HEK293 (cell line): ENCODE measurements around the gene DDN.

Experiments
- GLI2 ChIP-seq: fragments of 450-650 bp; formaldehyde crosslinking; IDR thresholded peaks from 2 replicates; pipeline ENCODE4; 2017; ENCODE audit warnings: missing biosample characterization, missing genetic modification characterization, low read depth, borderline replicate concordance
- GLIS2 ChIP-seq: fragments of 450-650 bp; formaldehyde crosslinking; IDR thresholded peaks from 2 replicates; pipeline ENCODE4 v1.5.1; 2016; ENCODE audit warnings: missing biosample characterization, missing genetic modification characterization
- ZBTB1 ChIP-seq: fragments of 450-650 bp; formaldehyde crosslinking; IDR thresholded peaks from 2 replicates; pipeline ENCODE4 v1.5.1; 2016; ENCODE audit warnings: missing biosample characterization, missing genetic modification characterization
- ZBTB8A ChIP-seq: fragments of 450-650 bp; formaldehyde crosslinking; IDR thresholded peaks from 2 replicates; pipeline ENCODE4 v1.5.1; 2016; ENCODE audit warnings: missing biosample characterization, missing genetic modification characterization
- ZNF670 ChIP-seq: fragments of 450-650 bp; formaldehyde crosslinking; IDR thresholded peaks from 2 replicates; pipeline ENCODE4 v1.5.1; 2016; ENCODE audit warnings: missing biosample characterization, missing genetic modification characterization, low read depth
- ZNF707 ChIP-seq: fragments of 450-650 bp; formaldehyde crosslinking; IDR thresholded peaks from 2 replicates; pipeline ENCODE4 v1.5.1; 2016; ENCODE audit warnings: missing biosample characterization, missing genetic modification characterization
- TF ChIP-seq, protein P1 (sequence below): fragments of 450-650 bp; formaldehyde crosslinking; IDR thresholded peaks from 2 replicates; pipeline ENCODE4 v1.5.1; 2016; ENCODE audit warnings: missing biosample characterization, missing genetic modification characterization
- TF ChIP-seq, protein P2 (sequence below): fragments of 450-650 bp; formaldehyde crosslinking; optimal IDR thresholded peaks from 2 replicates; pipeline ENCODE3; 2016; ENCODE audit warnings: missing biosample characterization, mild to moderate bottlenecking, missing genetic modification characterization

DNA sequence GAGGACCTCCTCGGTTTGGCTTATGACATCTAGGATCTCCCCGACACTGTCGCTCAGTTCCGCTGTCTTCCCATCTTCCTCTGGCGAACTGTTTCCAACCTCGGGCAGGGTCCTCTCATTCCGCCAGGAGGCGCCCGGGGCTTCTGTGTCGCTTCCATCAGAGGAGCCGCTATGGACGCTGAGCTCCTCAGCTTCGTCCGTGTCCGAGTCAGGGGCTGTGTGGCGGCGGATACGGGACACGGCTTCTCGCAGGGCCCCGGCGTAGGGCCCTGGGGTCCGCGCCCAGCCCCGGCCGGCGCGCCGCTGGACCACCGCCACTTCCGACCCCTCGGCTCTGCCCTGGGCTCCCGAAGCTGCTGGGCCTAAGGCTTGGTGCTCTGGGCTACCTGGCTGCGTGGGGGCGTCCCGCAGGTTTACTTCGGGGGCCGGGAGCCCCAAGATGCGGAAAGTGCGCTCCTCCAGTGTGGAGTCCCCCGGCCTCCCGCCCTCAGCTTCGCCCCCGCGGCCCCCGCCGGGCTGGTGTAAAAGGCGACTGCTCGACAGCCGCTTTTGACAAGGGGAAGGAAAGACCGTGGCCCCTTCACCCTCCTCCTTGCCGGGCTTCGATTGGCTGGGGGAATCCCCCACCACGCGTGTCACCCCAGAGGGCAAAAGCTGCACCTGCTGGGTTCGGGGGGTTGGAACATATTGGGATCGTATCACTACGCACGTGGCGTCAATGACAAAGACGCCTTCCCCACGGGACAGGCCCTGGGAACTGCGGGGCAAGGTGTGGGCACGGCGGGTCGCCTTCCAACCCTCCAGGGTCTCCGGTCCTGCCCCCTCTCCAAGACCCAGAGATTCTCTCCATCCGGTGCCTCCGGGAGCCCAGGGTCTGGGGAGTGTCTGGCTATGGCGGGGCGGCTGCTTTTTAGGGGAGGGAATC, 2.1 kb downstream of the DDN start:
- TF ChIP-seq ZNF670 (tag by site-specific recombination) (no peak), ZNF707 (tag by site-specific recombination) (no peak), ZBTB1 (tag by site-specific recombination) (no peak), GLI2 (tag by site-specific recombination) (no peak), ZBTB8A (tag by site-specific recombination) (no peak), GLIS2 (tag by site-specific recombination) (no peak)
- TF ChIP-seq, protein P1, sequence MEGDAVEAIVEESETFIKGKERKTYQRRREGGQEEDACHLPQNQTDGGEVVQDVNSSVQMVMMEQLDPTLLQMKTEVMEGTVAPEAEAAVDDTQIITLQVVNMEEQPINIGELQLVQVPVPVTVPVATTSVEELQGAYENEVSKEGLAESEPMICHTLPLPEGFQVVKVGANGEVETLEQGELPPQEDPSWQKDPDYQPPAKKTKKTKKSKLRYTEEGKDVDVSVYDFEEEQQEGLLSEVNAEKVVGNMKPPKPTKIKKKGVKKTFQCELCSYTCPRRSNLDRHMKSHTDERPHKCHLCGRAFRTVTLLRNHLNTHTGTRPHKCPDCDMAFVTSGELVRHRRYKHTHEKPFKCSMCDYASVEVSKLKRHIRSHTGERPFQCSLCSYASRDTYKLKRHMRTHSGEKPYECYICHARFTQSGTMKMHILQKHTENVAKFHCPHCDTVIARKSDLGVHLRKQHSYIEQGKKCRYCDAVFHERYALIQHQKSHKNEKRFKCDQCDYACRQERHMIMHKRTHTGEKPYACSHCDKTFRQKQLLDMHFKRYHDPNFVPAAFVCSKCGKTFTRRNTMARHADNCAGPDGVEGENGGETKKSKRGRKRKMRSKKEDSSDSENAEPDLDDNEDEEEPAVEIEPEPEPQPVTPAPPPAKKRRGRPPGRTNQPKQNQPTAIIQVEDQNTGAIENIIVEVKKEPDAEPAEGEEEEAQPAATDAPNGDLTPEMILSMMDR (tag by site-specific recombination), result no peak
- TF ChIP-seq, protein P2, sequence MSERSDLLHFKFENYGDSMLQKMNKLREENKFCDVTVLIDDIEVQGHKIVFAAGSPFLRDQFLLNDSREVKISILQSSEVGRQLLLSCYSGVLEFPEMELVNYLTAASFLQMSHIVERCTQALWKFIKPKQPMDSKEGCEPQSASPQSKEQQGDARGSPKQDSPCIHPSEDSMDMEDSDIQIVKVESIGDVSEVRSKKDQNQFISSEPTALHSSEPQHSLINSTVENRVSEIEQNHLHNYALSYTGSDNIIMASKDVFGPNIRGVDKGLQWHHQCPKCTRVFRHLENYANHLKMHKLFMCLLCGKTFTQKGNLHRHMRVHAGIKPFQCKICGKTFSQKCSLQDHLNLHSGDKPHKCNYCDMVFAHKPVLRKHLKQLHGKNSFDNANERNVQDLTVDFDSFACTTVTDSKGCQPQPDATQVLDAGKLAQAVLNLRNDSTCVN (tag by site-specific recombination), result no peak
